CD4-positive, CD25-positive, alpha-beta regulatory T cell (primary cell): ENCODE measurements around the gene SAPCD2. TPM values are rescaled to one million over a fixed set of nuclear protein-coding genes. Genes with fewer than 3 reads are reported as not detected.
"Not testable (repeated sequence)": the region's sequence is repeated elsewhere in the genome, so short reads cannot be mapped to it uniquely, and the experiment has no call there.

Experiments
- ATAC-seq, 2 donors: fragments of 150-1000 bp; cut with Tn5 transposase; one replicate each; pipeline ENCODE4 v1.10.0; 2021; ENCODE audit warnings: low read depth in 2 of 2, moderate number of reproducible peaks in 2 of 2, moderate library complexity in 1 of 2
- DNase-seq, 3 donors: peaks; one replicate each; pipeline versions ENCODE4 v3.0.0 to v3.0.0-alpha.2; 2012 to 2022; ENCODE audit warnings: mixed read lengths in 1 of 3
- H3K27ac ChIP-seq: one replicate; pipeline ENCODE4 v1.7.0; 2013; ENCODE audit warnings: mild to moderate bottlenecking, low read length; ENCODE audit not compliant: insufficient read depth, poor library complexity, severe bottlenecking
- H3K27me3 ChIP-seq: one replicate; pipeline ENCODE4 v1.7.0; 2013; ENCODE audit warnings: low read length; ENCODE audit not compliant: control insufficient read depth, insufficient read depth
- H3K36me3 ChIP-seq: one replicate; pipeline ENCODE4 v1.7.0; 2013; ENCODE audit warnings: mild to moderate bottlenecking, low read length, moderate library complexity; ENCODE audit not compliant: control insufficient read depth, insufficient read depth
- H3K4me1 ChIP-seq: 2 replicates; pipeline ENCODE4 v1.7.0; 2013; ENCODE audit warnings: mild to moderate bottlenecking, low read length; ENCODE audit not compliant: insufficient read depth, control insufficient read depth, poor library complexity, severe bottlenecking
- H3K4me3 ChIP-seq: one replicate; pipeline ENCODE4 v1.7.0; 2013; ENCODE audit warnings: low read depth, mild to moderate bottlenecking, low read length, moderate library complexity
- H3K9me3 ChIP-seq, 2 experiments: 1 replicate in 1 of 2; 2 replicates in 1 of 2; pipeline ENCODE4 v1.7.0; 2013; ENCODE audit warnings: low read length in 2 of 2, mild to moderate bottlenecking in 1 of 2, moderate library complexity in 1 of 2; ENCODE audit not compliant: control insufficient read depth in 2 of 2
- H3K27ac Mint-ChIP-seq, 3 donors: one replicate each; pipeline ENCODE4 v1.8.0; 2020 to 2022; ENCODE audit warnings: mild to moderate bottlenecking in 3 of 3, mixed read lengths in 3 of 3, moderate library complexity in 2 of 3
- H3K27me3 Mint-ChIP-seq: one replicate; pipeline ENCODE4 v1.8.0; 2022; ENCODE audit warnings: mild to moderate bottlenecking, mixed read lengths
- H3K36me3 Mint-ChIP-seq: one replicate; pipeline ENCODE4 v1.8.0; 2020; ENCODE audit warnings: mixed read lengths
- H3K4me1 Mint-ChIP-seq, 4 donors: one replicate each; pipeline ENCODE4 v1.8.0; 2020 to 2022; ENCODE audit warnings: mixed read lengths in 4 of 4, mild to moderate bottlenecking in 1 of 4
- H3K4me3 Mint-ChIP-seq, 4 donors: one replicate each; pipeline ENCODE4 v1.8.0; 2020 to 2022; ENCODE audit warnings: mild to moderate bottlenecking in 4 of 4, mixed read lengths in 4 of 4, moderate library complexity in 3 of 4
- H3K9me3 Mint-ChIP-seq, 7 donors: one replicate each; pipeline ENCODE4 v1.8.0; 2020 to 2022; ENCODE audit warnings: mixed read lengths in 7 of 7, mild to moderate bottlenecking in 3 of 7, moderate library complexity in 2 of 7
- polyA plus RNA-seq, 4 donors: library from polyadenylated mRNA; unstranded; fragments of 300-500 nt; fragmentation: Illumina TruSeq; gene quantifications; one replicate each; pipeline ENCODE4 v1.2.3, GENCODE V29; 2021
- total RNA-seq: library from RNA; stranded (reverse); gene quantifications from one replicate; pipeline ENCODE4 v1.2.3, GENCODE V29; 2022

SAPCD2 gene, protein sequence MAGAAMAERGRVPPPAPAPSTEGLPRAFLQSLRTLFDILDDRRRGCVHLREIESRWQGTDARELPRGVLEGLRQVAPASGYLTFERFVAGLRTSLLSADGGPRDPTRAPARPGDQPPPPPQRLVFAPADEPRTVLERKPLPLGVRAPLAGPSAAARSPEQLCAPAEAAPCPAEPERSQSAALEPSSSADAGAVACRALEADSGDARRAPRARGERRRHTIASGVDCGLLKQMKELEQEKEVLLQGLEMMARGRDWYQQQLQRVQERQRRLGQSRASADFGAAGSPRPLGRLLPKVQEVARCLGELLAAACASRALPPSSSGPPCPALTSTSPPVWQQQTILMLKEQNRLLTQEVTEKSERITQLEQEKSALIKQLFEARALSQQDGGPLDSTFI
- 1.2 TPM for total RNA-seq
- polyA plus RNA-seq: under 1 TPM; 0.09 to 0.62 (median 0.18) TPM

DNA sequence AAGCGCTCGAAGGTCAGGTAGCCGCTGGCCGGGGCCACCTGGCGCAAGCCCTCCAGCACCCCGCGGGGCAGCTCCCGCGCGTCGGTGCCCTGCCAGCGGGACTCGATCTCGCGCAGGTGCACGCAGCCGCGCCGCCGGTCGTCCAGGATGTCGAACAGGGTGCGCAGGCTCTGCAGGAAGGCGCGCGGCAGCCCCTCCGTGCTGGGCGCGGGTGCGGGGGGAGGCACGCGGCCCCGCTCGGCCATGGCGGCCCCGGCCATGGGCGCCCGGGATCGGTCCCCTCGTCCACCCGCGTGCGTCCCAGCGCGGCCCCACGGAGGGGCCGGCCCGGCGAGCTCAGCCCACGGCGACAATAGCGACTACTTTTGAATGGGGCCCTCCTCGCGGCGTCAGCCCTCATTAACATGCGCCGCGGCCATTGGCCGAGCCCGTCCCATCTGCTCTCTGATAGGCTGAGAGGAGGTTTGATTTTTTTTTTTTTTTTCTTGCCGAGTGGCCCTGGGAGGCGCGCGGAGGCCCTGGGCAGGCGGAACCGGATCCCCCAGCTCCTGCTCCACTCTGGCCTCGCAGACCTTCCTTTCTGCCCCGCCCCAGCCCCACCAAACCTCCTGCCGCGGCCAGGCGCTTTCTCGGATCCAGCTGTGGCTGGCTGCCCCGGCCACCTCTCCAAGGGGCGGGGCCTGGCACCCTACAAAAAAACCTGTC lies at the start of gene SAPCD2:
Gene SAPCD2, minus strand, starts transcription at position 357 of the 705 bp plus-strand sequence. Its CDS starts 97 bp downstream, at position 260.
- DNase-seq (peak; percentile 83 to 93 (median 89)), ATAC-seq (peak; percentile 87 to 88)
- Histone ChIP-seq H3K4me3 (no peak within 1 kb of the TSS), H3K27ac (peak within 1 kb of the TSS; percentile 63), H3K36me3 (no peaks in the 10 kb centered on the region), H3K27me3 (no peaks in the 10 kb centered on the region), H3K9me3 (no peaks in the 10 kb centered on the region), H3K4me1 (peaks cover 31% of the 10 kb centered on the region)
- Mint-ChIP-seq H3K4me1 (peaks cover 4 to 20% (median 13%) of the 10 kb centered on the region in 4 donors), H3K9me3 (peaks cover 0 to 1% (median 0%) of the 10 kb centered on the region in 7 donors), H3K36me3 (no peaks in the 10 kb centered on the region), H3K27ac (peak within 1 kb of the TSS; percentile 49 to 86 (median 69)), H3K27me3 (peaks cover 4% of the 10 kb centered on the region), H3K4me3 (peak within 1 kb of the TSS; percentile 72 to 88 (median 84))

DNA sequence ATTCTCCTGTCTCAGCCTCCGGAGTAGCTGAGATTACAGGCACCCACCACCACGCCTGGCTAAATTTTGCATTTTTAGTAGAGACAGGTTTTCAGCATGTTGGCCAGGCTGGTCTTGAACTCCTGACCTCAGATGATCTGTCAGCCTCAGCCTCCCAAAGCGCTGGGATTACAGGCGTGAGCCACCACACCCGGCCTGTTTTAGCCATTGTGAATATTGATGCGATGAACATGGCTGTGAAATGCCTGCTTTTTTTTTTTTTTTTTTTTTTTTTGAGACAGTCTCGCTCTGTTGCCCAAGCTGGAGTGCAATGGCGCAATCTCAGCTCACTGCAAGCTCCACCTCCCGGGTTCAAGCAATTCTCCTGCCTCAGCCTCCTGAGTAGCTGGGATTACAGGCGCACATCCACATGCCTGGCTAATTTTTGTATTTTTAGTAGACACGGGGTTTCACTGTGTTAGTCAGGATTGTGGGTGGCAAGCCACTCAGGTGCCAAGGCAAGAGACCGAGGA lies 47.8 kb upstream of the SAPCD2 start:
- H3K36me3 Mint-ChIP-seq, ATAC-seq, H3K4me1 Mint-ChIP-seq, H3K9me3 Mint-ChIP-seq, H3K27ac ChIP-seq, H3K27me3 ChIP-seq, DNase-seq, H3K36me3 ChIP-seq, H3K4me3 Mint-ChIP-seq, H3K27ac Mint-ChIP-seq, H3K4me3 ChIP-seq, H3K27me3 Mint-ChIP-seq, H3K9me3 ChIP-seq: not testable (repeated sequence)
- peaks cover 14% of the 10 kb centered on the region for H3K4me1 ChIP-seq

DNA sequence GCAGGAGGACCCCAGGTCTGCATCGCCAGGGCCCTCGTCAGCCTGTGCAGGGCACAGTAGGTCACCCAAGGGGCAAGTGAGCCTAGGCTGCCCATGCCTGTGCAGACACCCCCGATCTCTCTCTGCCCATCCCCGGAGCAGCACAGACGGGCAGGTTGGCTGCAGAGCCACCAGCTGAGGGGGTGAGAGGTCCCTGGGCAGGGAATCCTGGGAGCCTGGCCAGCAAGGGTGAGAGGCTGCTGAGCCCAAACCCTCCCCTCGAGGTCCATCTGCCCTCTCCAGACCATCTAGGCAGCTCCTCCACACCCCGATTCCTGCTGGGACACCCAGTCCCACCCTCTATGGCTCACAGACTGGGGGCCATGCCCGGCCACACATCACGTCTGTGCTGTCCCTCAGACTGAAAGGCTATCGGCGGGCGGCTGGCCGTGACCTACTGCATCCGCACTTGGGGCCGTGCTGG lies 46.9 kb upstream of the SAPCD2 start:
- no peaks in the 10 kb centered on the region for H3K36me3 ChIP-seq
- ATAC-seq: no peak
- H3K4me1 ChIP-seq: peaks cover 15% of the 10 kb centered on the region
- no peak overlapping the region for H3K27ac ChIP-seq
- Mint-ChIP-seq H3K27me3 (no peaks in the 10 kb centered on the region), H3K9me3 (no peaks in the 10 kb centered on the region), H3K36me3 (no peaks in the 10 kb centered on the region), H3K27ac (no peak overlapping the region), H3K4me1 (peaks cover 0 to 12% (median 5%) of the 10 kb centered on the region in 4 donors), H3K4me3 (peak overlapping the region in 2 of 4 donors; percentile 47 to 68)
- no peaks in the 10 kb centered on the region for H3K9me3 ChIP-seq
- H3K27me3 ChIP-seq: no peaks in the 10 kb centered on the region
- no peak overlapping the region for H3K4me3 ChIP-seq
- no peak for DNase-seq

DNA sequence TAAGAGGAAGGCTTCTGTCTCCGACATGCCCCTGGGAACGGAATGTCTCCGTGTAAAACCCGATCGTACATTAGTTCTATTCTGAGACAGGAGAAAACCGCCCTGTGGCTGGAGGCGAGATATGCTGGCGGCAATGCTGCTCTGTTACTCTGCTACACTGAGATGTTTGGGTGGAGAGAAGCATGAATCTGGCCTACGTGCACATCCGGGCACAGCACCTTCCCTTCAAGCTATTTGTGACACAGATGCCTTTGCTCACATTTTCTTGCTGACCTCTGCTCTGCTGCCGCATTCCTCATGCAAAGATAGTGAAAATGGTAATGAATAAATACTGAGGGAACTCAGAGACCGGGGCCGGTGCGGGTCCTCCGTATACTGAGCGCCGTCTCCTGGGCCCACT lies 46.4 kb upstream of the SAPCD2 start:
- Mint-ChIP-seq H3K4me1 (peaks cover 0 to 12% (median 5%) of the 10 kb centered on the region in 4 donors), H3K27ac (no peak overlapping the region), H3K4me3 (peak overlapping the region; percentile 44 to 68 (median 52)), H3K27me3 (no peaks in the 10 kb centered on the region), H3K36me3 (no peaks in the 10 kb centered on the region), H3K9me3 (no peaks in the 10 kb centered on the region)
- Histone ChIP-seq H3K27me3 (no peaks in the 10 kb centered on the region), H3K9me3 (no peaks in the 10 kb centered on the region), H3K4me3 (no peak overlapping the region), H3K27ac (no peak overlapping the region), H3K36me3 (no peaks in the 10 kb centered on the region), H3K4me1 (peaks cover 15% of the 10 kb centered on the region)
- no peak for DNase-seq
- no peak for ATAC-seq

DNA sequence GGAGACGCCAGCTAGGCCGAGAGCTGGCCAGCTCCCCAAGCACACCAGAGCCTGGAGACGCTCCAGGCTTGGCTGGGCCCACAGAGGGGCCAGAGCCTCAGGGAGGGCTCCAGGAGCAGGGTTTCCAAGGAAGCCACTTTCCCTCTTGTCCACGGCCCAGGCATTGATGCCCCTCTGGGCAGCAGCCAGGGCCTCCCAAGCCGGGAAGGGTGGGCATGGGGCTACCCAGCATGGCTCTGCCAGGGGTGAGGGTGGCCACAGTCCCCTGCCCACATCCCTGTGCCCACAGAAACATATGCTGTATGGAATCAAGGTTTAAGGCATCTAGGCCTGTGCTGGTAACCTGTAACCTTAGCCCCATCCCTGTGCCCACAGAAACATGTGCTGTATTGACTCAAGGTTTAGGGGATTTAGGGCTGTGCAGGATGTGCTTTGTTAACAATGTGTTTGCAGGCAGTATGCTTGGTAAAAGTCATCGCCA lies 45.7 kb upstream of the SAPCD2 start:
- no peaks in the 10 kb centered on the region for H3K9me3 ChIP-seq
- no peak for DNase-seq
- H3K27ac Mint-ChIP-seq: no peak overlapping the region
- ATAC-seq: no peak
- peak overlapping the region in 3 of 4 donors; percentile 27 to 68 (median 57) for H3K4me3 Mint-ChIP-seq
- H3K9me3 Mint-ChIP-seq: no peaks in the 10 kb centered on the region
- no peaks in the 10 kb centered on the region for H3K36me3 Mint-ChIP-seq
- peaks cover 0 to 12% (median 5%) of the 10 kb centered on the region in 4 donors for H3K4me1 Mint-ChIP-seq
- no peaks in the 10 kb centered on the region for H3K36me3 ChIP-seq
- H3K27me3 ChIP-seq: no peaks in the 10 kb centered on the region
- H3K27me3 Mint-ChIP-seq: no peaks in the 10 kb centered on the region
- peaks cover 15% of the 10 kb centered on the region for H3K4me1 ChIP-seq
- H3K4me3 ChIP-seq: no peak overlapping the region
- H3K27ac ChIP-seq: no peak overlapping the region

DNA sequence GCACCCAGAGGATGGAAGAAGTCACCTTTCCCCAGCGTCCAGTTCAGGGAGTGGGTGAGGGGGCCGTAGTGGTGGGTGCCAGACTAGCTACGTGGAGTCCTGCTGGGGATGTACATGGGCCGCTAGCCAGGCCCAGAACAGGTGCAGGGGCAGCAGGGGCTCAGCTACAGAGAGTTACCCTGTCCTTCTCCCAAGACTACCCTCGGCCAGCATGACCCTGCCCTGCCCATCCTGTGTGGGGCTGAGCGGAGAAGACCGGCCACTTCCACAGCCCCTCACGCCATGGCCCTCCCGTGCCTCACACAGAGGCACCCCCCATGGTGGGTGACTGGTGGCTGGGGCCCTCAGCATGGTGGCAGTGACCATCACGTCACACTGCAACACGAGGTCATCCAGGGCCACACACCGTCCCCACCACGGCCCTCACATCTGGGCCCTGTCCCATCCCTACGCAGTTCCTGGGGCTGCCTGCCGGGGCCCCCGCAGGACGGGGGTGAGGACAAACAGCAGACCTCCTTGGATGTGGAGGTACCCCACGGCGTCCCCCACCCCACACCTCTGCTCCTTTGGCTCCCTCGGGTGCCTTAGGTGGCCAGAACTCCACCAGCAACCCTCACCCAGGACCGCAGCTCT lies 45.2 kb upstream of the SAPCD2 start:
- H3K4me3 ChIP-seq: no peak overlapping the region
- H3K27me3 ChIP-seq: no peaks in the 10 kb centered on the region
- H3K4me1 Mint-ChIP-seq: peaks cover 0 to 15% (median 5%) of the 10 kb centered on the region in 4 donors
- H3K9me3 ChIP-seq: no peaks in the 10 kb centered on the region
- DNase-seq (no peak), ATAC-seq (no peak)
- H3K4me1 ChIP-seq: peaks cover 15% of the 10 kb centered on the region
- H3K27me3 Mint-ChIP-seq: no peaks in the 10 kb centered on the region
- no peaks in the 10 kb centered on the region for H3K36me3 ChIP-seq
- H3K27ac ChIP-seq: no peak overlapping the region
- H3K36me3 Mint-ChIP-seq: no peaks in the 10 kb centered on the region
- no peak overlapping the region for H3K27ac Mint-ChIP-seq
- H3K4me3 Mint-ChIP-seq: peak overlapping the region in 3 of 4 donors; percentile 27 to 53 (median 38)
- no peaks in the 10 kb centered on the region for H3K9me3 Mint-ChIP-seq

DNA sequence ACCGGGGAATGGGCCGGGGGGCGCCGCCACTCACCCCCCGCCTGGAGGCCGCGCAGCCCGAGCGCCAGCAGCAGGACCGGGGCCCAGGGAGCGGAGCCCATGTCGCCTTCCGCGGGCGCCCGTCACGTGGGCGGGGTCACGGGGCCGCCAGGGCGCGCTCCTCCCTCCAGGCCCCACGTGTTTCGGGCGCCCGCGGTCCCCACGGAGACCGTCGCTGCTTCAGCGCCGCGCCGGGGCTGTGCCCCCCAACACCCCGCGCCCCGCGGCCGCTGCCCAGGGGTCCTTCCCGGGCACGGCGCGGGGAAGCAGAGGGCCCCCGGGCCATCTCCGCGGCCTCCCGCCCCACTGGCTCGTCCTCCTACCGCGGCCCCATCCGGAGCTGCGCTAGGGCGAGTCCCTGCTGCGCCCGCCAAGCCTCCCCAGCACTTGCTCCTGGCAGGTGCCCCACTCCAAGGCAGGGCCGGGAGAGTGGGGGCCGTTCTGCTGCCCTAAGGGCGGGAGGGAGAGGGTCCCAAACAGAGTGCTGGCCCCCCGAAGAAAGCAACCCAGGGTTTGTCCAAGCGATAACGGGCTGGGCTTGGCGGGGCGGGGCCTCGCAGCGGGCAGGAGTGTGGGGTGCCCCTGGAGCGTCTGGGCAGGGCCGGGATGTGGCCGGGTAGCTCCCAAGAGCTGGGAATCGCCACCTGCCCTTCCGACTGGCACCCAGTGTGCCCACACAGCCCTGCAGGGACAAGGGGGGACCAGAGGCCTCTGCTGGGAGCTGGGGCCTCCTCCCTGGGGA lies 44.4 kb upstream of the SAPCD2 start, which contains the start of gene DPP7:
Gene DPP7, minus strand, starts transcription at position 121 of the 781 bp plus-strand sequence. Its CDS starts 20 bp downstream, at position 101.
- Mint-ChIP-seq H3K27ac (no peak within 1 kb of the TSS), H3K36me3 (no peaks in the 10 kb centered on the region), H3K4me3 (peak within 1 kb of the TSS; percentile 44 to 88 (median 80)), H3K9me3 (no peaks in the 10 kb centered on the region), H3K27me3 (no peaks in the 10 kb centered on the region), H3K4me1 (peaks cover 0 to 15% (median 5%) of the 10 kb centered on the region in 4 donors)
- peaks cover 15% of the 10 kb centered on the region for H3K4me1 ChIP-seq
- H3K27ac ChIP-seq: peak within 1 kb of the TSS; percentile 72
- DNase-seq (peak; percentile 77 to 84 (median 83)), ATAC-seq (peak; percentile 91 to 92)
- H3K27me3 ChIP-seq: no peaks in the 10 kb centered on the region
- H3K36me3 ChIP-seq: no peaks in the 10 kb centered on the region
- no peaks in the 10 kb centered on the region for H3K9me3 ChIP-seq
- H3K4me3 ChIP-seq: no peak within 1 kb of the TSS
